GM12873 (cell line): ENCODE measurements around the gene CREBL2.

Source experiments
- CTCF ChIP-seq: IDR thresholded peaks from 2 replicates; pipeline ENCODE4 v1.5.1; 2012; ENCODE audit warnings: low read depth, mild to moderate bottlenecking, moderate library complexity, low read length, control low read depth; ENCODE audit not compliant: insufficient read depth; ENCODE audit errors: missing control alignments

Gene CREBL2

GRCh38 chr12:12681061-12681765, 69.5 kb downstream of the CREBL2 start:
- no peak for TF ChIP-seq CTCF

- no peak for TF ChIP-seq CTCF
These were observed 70.6 kb downstream of the CREBL2 start for GRCh38 chr12:12682284-12682683.

GRCh38 chr12:12683136-12683697, 71.5 kb downstream of the CREBL2 start:
- no peak for TF ChIP-seq CTCF

GRCh38 chr12:12683725-12684124, 72.0 kb downstream of the CREBL2 start:
- TF ChIP-seq CTCF = no peak

- TF ChIP-seq CTCF = no peak
These were observed 72.9 kb downstream of the CREBL2 start for GRCh38 chr12:12684375-12685106.

GRCh38 chr12:12685305-12685704, 73.6 kb downstream of the CREBL2 start:
- TF ChIP-seq CTCF = no peak

- no peak for TF ChIP-seq CTCF
These were observed 74.8 kb downstream of the CREBL2 start for GRCh38 chr12:12686472-12686871.
